PC-3 (cell line): ENCODE results near the gene CAPN1.

ENCODE experiments used
- CTCF ChIP-seq: fragments of 300-600 bp; sonication (generic); conservative IDR thresholded peaks from 2 replicates; pipeline ENCODE4 v1.5.1; 2017; ENCODE audit warnings: antibody characterized with exemption, low read depth, mild to moderate bottlenecking, low read length
- EZH2phosphoT487 ChIP-seq: fragments of 300-600 bp; sonication (generic); IDR thresholded peaks from 2 replicates; pipeline ENCODE4 v1.6.1; 2018; ENCODE audit warnings: mild to moderate bottlenecking, antibody characterized with exemption, low read length, borderline replicate concordance

- no peak for TF ChIP-seq CTCF
- TF ChIP-seq EZH2phosphoT487 = no peak
Measured at GRCh38 chr11:65134952-65135632, 46.6 kb upstream of the CAPN1 start.
